ENCODE data around the gene IQGAP1.

Gene IQGAP1

DNA sequence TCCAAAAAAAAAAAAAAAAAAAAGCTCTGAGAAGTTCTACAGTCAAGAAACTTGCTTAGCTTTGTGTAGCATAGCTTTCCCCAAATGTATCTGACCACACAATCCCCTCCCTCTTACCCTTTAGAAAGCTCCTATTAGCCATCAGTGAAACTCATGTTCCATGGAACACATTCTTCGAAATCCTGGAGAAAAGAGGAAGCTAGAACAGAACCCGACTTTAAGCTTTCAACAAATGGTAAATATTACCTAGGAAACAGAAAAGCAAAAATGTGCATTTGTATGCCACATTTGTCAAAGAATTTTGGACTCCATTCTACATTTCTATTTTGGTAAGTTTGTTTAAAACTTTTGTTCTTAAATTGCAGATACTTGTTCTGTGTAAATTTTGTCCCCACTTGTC, 124.2 kb downstream of the IQGAP1 start:
- POLR2A ChIA-PET = interaction anchor here (0.9 kb wide), 1 partner anchor 193 kb away, joined by 4 read pairs; no protein-coding TSS in a partner anchor

GRCh38 chr15:90512981-90513380, 124.9 kb downstream of the IQGAP1 start:
- CTCF ChIA-PET = interaction anchor here (0.6 to 1.5 kb wide), 6 partner anchors 26 to 557 kb away, joined by 3 to 4 read pairs (median 3); no protein-coding TSS in a partner anchor
- Histone ChIP-seq H3K4me3 (ENCODE audit: low read depth, low read length) (no peak overlapping the region), H3K36me3 (ENCODE audit: control insufficient read depth in 2 of 2, insufficient read depth in 1 of 2, low read length in 2 of 2) (no peaks in the 10 kb centered on the region; a peak in 1 of 3 replicates), H3K4me1 (ENCODE audit: control insufficient read depth, insufficient read depth, low read length) (no peaks in the 10 kb centered on the region; the same call in 1 of the 2 replicates), H3K27ac (ENCODE audit: extremely low read depth, low read depth, low read length) (no peak overlapping the region), H3K9me3 (ENCODE audit: control insufficient read depth, insufficient read depth, low read depth, low read length) (no peaks in the 10 kb centered on the region)
- TF ChIP-seq ZNF157 (tag by site-specific recombination; IDR thresholded peaks at IDR 0.05) = no peak
- no peak for TF ChIP-seq ZNF558 (tag by site-specific recombination; IDR thresholded peaks at IDR 0.05)
- TF ChIP-seq, protein P1, sequence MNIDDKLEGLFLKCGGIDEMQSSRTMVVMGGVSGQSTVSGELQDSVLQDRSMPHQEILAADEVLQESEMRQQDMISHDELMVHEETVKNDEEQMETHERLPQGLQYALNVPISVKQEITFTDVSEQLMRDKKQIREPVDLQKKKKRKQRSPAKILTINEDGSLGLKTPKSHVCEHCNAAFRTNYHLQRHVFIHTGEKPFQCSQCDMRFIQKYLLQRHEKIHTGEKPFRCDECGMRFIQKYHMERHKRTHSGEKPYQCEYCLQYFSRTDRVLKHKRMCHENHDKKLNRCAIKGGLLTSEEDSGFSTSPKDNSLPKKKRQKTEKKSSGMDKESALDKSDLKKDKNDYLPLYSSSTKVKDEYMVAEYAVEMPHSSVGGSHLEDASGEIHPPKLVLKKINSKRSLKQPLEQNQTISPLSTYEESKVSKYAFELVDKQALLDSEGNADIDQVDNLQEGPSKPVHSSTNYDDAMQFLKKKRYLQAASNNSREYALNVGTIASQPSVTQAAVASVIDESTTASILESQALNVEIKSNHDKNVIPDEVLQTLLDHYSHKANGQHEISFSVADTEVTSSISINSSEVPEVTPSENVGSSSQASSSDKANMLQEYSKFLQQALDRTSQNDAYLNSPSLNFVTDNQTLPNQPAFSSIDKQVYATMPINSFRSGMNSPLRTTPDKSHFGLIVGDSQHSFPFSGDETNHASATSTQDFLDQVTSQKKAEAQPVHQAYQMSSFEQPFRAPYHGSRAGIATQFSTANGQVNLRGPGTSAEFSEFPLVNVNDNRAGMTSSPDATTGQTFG (tag by site-specific recombination; IDR thresholded peaks at IDR 0.05; ENCODE audit: borderline replicate concordance) = no peak
- no peak for TF ChIP-seq ZBTB17 (tag by site-specific recombination; IDR thresholded peaks at IDR 0.05)
- TF ChIP-seq ZNF571 (tag by site-specific recombination; IDR thresholded peaks at IDR 0.05) = no peak
- no peak for TF ChIP-seq BCL11A (tag by site-specific recombination; IDR thresholded peaks at IDR 0.05; ENCODE audit: low read depth)
- no peak for TF ChIP-seq ZNF561 (tag by site-specific recombination; IDR thresholded peaks at IDR 0.05; ENCODE audit: borderline replicate concordance)
- POLR2A ChIA-PET = no interaction called here

More for the DNA sequence above, 124.2 kb downstream of the IQGAP1 start:
- Histone ChIP-seq H3K9me3 (ENCODE audit: control insufficient read depth, insufficient read depth, low read depth, low read length) (no peaks in the 10 kb centered on the region), H3K36me3 (ENCODE audit: control insufficient read depth in 2 of 2, insufficient read depth in 1 of 2, low read length in 2 of 2) (no peaks in the 10 kb centered on the region; a peak in 1 of 3 replicates), H3K27ac (ENCODE audit: extremely low read depth, low read depth, low read length) (no peak overlapping the region), H3K4me3 (ENCODE audit: low read depth, low read length) (no peak overlapping the region), H3K4me1 (ENCODE audit: control insufficient read depth, insufficient read depth, low read length) (no peaks in the 10 kb centered on the region; the same call in 1 of the 2 replicates)
- TF ChIP-seq ZNF362 (tag by site-specific recombination; IDR thresholded peaks at IDR 0.05) (no peak), ZNF132 (tag by site-specific recombination; IDR thresholded peaks at IDR 0.05; ENCODE audit: borderline replicate concordance) (no peak), ZBTB6 (tag by site-specific recombination; IDR thresholded peaks at IDR 0.05) (no peak), ZIC2 (tag by site-specific recombination; IDR thresholded peaks at IDR 0.05) (no peak), ZBTB49 (tag by site-specific recombination; IDR thresholded peaks at IDR 0.05; ENCODE audit: low read depth) (no peak), ZSCAN30 (tag by site-specific recombination; IDR thresholded peaks at IDR 0.05) (no peak), ZNF23 (tag by site-specific recombination; IDR thresholded peaks at IDR 0.05; ENCODE audit: borderline replicate concordance) (no peak), ZNF157 (tag by site-specific recombination; IDR thresholded peaks at IDR 0.05) (no peak), ZSCAN23 (tag by site-specific recombination; IDR thresholded peaks at IDR 0.05) (no peak), YY1 (tag by site-specific recombination; IDR thresholded peaks at IDR 0.05) (no peak), ZNF791 (tag by site-specific recombination; IDR thresholded peaks at IDR 0.05) (no peak), ZNF747 (tag by site-specific recombination; IDR thresholded peaks at IDR 0.05) (no peak), ZSCAN16 (tag by site-specific recombination; IDR thresholded peaks at IDR 0.05) (no peak), ZNF324 (tag by site-specific recombination; IDR thresholded peaks at IDR 0.05) (no peak), ZNF416 (tag by site-specific recombination; IDR thresholded peaks at IDR 0.05) (no peak)
- TF ChIP-seq, protein P2, sequence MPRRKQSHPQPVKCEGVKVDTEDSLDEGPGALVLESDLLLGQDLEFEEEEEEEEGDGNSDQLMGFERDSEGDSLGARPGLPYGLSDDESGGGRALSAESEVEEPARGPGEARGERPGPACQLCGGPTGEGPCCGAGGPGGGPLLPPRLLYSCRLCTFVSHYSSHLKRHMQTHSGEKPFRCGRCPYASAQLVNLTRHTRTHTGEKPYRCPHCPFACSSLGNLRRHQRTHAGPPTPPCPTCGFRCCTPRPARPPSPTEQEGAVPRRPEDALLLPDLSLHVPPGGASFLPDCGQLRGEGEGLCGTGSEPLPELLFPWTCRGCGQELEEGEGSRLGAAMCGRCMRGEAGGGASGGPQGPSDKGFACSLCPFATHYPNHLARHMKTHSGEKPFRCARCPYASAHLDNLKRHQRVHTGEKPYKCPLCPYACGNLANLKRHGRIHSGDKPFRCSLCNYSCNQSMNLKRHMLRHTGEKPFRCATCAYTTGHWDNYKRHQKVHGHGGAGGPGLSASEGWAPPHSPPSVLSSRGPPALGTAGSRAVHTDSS (tag by site-specific recombination; IDR thresholded peaks at IDR 0.05) = no peak
- CTCF ChIA-PET = interaction anchor here (0.7 to 1.0 kb wide), 3 partner anchors 16 to 374 kb away, joined by 3 read pairs; no protein-coding TSS in a partner anchor

All from HEK293 (cell line).